OCI-LY1 (cell line): ENCODE measurements around the gene KRTCAP2.

Experiments used
- H2AFZ ChIP-seq: fragments of 200-600 bp; sonication (generic), shearing (Covaris generic); 2 replicates; pipeline ENCODE4 v1.6.0; 2014; ENCODE audit warnings: antibody characterized with exemption, mild to moderate bottlenecking, low read length
- H3F3A ChIP-seq: fragments of 200-600 bp; sonication (generic), shearing (Covaris generic); 2 replicates; pipeline ENCODE4 v1.6.0; 2014; ENCODE audit warnings: mild to moderate bottlenecking, antibody characterized with exemption, low read length, moderate library complexity; ENCODE audit not compliant: insufficient read depth
- H3K27ac ChIP-seq: fragments of 200-600 bp; sonication (generic); 2 replicates; pipeline ENCODE4 v1.5.1; 2014; ENCODE audit warnings: low read length, mixed run types, mild to moderate bottlenecking, low read depth; ENCODE audit not compliant: poor library complexity, severe bottlenecking
- H3K27me3 ChIP-seq: fragments of 200-600 bp; sonication (generic); 2 replicates; pipeline ENCODE4 v1.6.0; 2014; ENCODE audit warnings: antibody characterized with exemption, mild to moderate bottlenecking, low read length, moderate library complexity; ENCODE audit not compliant: insufficient read depth
- H3K36me3 ChIP-seq: fragments of 200-600 bp; sonication (generic); 2 replicates; pipeline ENCODE4 v1.6.1; 2014; ENCODE audit warnings: mild to moderate bottlenecking, antibody characterized with exemption, low read length, moderate library complexity, mixed read lengths; ENCODE audit not compliant: insufficient read depth
- H3K4me1 ChIP-seq: fragments of 200-600 bp; sonication (generic); 2 replicates; pipeline ENCODE4 v1.5.1; 2014; ENCODE audit warnings: mild to moderate bottlenecking, low read length, moderate library complexity; ENCODE audit not compliant: insufficient read depth, severe bottlenecking
- H3K4me2 ChIP-seq: fragments of 200-600 bp; sonication (generic), shearing (Covaris generic); 2 replicates; pipeline ENCODE4 v1.6.1; 2014; ENCODE audit warnings: low read length
- H3K4me3 ChIP-seq: fragments of 200-600 bp; sonication (generic); 2 replicates; pipeline ENCODE4 v1.5.1; 2014; ENCODE audit warnings: low read length, low read depth, mild to moderate bottlenecking, mixed read lengths; ENCODE audit not compliant: poor library complexity, severe bottlenecking
- H3K79me2 ChIP-seq: fragments of 200-600 bp; shearing (Covaris generic); 2 replicates; pipeline ENCODE4 v1.6.1; 2016; ENCODE audit warnings: mixed run types, low read length, mixed read lengths; ENCODE audit not compliant: insufficient read depth
- H3K9ac ChIP-seq: fragments of 200-600 bp; sonication (generic), shearing (Covaris generic); 2 replicates; pipeline ENCODE4 v1.6.1; 2014; ENCODE audit warnings: mild to moderate bottlenecking, low read length, mixed read lengths
- H3K9me2 ChIP-seq: fragments of 200-600 bp; sonication (generic), shearing (Covaris generic); 2 replicates; pipeline ENCODE4 v1.6.1; 2014; ENCODE audit warnings: low read depth, mild to moderate bottlenecking, low read length, mixed read lengths
- H3K9me3 ChIP-seq: fragments of 200-600 bp; shearing (Covaris generic); 2 replicates; pipeline ENCODE4 v1.6.1; 2014; ENCODE audit warnings: low read length, mixed read lengths
- H4K20me1 ChIP-seq: fragments of 200-600 bp; sonication (generic), shearing (Covaris generic); 2 replicates; pipeline ENCODE4 v1.6.0; 2016; ENCODE audit warnings: mild to moderate bottlenecking, low read length; ENCODE audit not compliant: insufficient read depth
- CTCF ChIP-seq: fragments of 200-600 bp; sonication (generic), shearing (Covaris generic); IDR thresholded peaks from 2 replicates; pipeline ENCODE4 v1.5.1; 2017; ENCODE audit warnings: mild to moderate bottlenecking, antibody characterized with exemption, low read length, moderate library complexity, mixed read lengths
- EZH2 ChIP-seq: fragments of 200-600 bp; sonication (generic), shearing (Covaris generic); IDR thresholded peaks from 2 replicates; pipeline ENCODE4 v1.8.0; 2017; ENCODE audit warnings: borderline replicate concordance, mixed run types, mild to moderate bottlenecking, antibody characterized with exemption, low read length, moderate library complexity, mixed read lengths

KRTCAP2 gene

DNA sequence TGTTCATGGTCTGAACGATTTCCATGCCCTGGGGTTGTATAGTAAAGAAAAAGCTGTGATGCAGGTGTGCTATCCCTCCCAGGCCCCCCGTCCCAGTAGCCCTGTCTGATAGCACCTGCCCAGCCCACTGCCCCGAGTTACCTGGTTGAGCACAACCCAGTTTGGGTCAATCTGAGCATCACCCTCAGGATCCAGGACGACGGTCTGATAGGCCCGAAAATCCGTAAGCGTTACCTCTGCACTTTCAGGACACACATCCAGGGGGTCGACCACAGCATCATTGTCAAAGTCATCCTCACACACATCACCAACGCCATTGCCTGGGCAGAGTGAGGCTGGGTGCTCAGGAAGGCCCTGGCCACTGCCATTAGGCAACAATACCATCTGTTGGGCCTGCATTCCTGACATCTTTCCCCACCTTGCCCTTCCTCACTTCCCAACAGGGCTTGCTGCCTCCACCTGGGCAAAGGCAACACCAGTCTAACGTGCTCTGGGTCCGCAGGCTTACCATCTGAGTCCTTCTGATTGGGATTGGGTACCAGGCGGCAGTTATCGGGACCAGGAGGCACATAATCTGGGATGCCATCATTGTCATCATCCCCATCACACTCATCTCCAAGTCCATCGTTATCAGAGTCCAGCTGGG lies 24.9 kb upstream of the KRTCAP2 start:
- Histone ChIP-seq H3K27me3 (no peaks in the 10 kb centered on the region; the same call in 1 of the 2 replicates), H3K9me3 (no peaks in the 10 kb centered on the region), H3K4me3 (no peak overlapping the region), H3K36me3 (no peaks in the 10 kb centered on the region), H3K79me2 (no peaks in the 10 kb centered on the region), H4K20me1 (no peaks in the 10 kb centered on the region), H3K9me2 (no peaks in the 10 kb centered on the region), H3K4me1 (peaks cover 20% of the 10 kb centered on the region), H3K4me2 (no peak overlapping the region), H2AFZ (no peak overlapping the region), H3F3A (no peaks in the 10 kb centered on the region), H3K9ac (no peak overlapping the region), H3K27ac (no peak overlapping the region)
- TF ChIP-seq CTCF (no peak), EZH2 (no peak)

GRCh38 chr1:155196893-155197638 lies 24.0 kb upstream of the KRTCAP2 start:
- no peaks in the 10 kb centered on the region for H4K20me1 ChIP-seq
- H2AFZ ChIP-seq: no peak overlapping the region
- no peak overlapping the region for H3K27ac ChIP-seq
- H3K36me3 ChIP-seq: no peaks in the 10 kb centered on the region
- TF ChIP-seq CTCF (no peak), EZH2 (no peak)
- no peak overlapping the region for H3K4me2 ChIP-seq
- H3K27me3 ChIP-seq: no peaks in the 10 kb centered on the region; the same call in 1 of the 2 replicates
- no peaks in the 10 kb centered on the region for H3K79me2 ChIP-seq
- H3K9ac ChIP-seq: no peak overlapping the region
- H3K4me1 ChIP-seq: peaks cover 21% of the 10 kb centered on the region
- H3K4me3 ChIP-seq: no peak overlapping the region
- H3K9me3 ChIP-seq: no peaks in the 10 kb centered on the region
- H3F3A ChIP-seq: no peaks in the 10 kb centered on the region
- no peaks in the 10 kb centered on the region for H3K9me2 ChIP-seq

DNA sequence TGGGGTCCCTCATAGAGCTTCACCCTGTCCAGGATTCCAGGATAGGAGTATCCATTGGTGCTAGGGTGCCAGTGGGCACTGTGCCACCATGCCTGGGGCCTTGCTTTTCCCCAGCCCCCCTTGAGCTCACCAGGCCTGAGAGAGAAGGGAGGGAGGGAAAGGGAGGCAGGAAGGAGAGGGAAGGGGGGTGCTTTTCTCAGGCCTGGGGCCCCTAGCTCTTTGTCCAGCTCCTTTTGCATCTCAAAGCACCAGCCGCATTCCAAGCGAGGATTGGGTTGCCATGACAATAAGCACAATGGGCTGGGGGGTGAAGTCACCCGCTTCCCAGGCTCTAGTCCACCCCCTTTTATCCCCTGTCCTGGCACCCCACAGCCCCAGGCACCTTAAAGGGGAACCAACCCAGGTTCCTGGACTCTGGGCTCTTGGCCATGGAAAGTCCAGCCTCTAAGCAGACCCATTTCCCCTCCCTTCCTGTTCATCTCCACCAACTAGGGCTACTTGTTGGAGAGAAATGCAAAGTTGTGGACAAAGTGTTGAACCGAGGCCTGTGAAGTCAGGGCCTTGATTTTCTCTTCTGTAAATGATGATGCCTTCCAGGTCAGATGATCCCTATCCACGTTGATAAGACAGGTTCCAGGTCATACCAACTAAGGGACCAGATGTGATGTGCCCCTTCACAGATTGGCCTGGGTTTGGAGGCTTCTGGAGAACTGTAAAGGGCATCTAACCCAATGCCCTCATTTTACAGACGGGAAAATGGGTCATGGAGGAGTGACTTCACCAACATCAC lies 23.2 kb upstream of the KRTCAP2 start:
- Histone ChIP-seq H3K4me3 (no peak overlapping the region), H3K4me1 (peaks cover 21% of the 10 kb centered on the region), H3K27ac (no peak overlapping the region), H3K9me2 (no peaks in the 10 kb centered on the region), H3K9ac (no peak overlapping the region), H3K4me2 (no peak overlapping the region), H4K20me1 (no peaks in the 10 kb centered on the region), H3F3A (no peaks in the 10 kb centered on the region), H3K27me3 (no peaks in the 10 kb centered on the region; the same call in 1 of the 2 replicates), H3K9me3 (no peaks in the 10 kb centered on the region), H3K79me2 (no peaks in the 10 kb centered on the region), H3K36me3 (no peaks in the 10 kb centered on the region), H2AFZ (no peak overlapping the region)
- TF ChIP-seq EZH2: no peak
- TF ChIP-seq CTCF: no peak
